Measurements from ENCODE around the gene SMYD2. TPM values are rescaled to one million over a fixed set of nuclear protein-coding genes. Genes with fewer than 3 reads are reported as not detected.

Gene SMYD2
- total and polyA plus RNA-seq, 2 experiments from 2014 or later, result 34.9 to 52.1 TPM

GRCh38 chr1:214364786-214365295 lies 83.9 kb downstream of the SMYD2 start:
- no peaks in the 10 kb centered on the region for H4K20me1 ChIP-seq (ENCODE audit: insufficient read depth)
- peak overlapping the region; percentile 18 for H3K4me2 ChIP-seq (ENCODE audit: unreplicated experiment)
- H3K79me2 ChIP-seq (ENCODE audit: insufficient read depth), result peaks cover 28% of the 10 kb centered on the region
- in situ Hi-C loops (cut with MboI), result no loop called here
- peaks cover 47% of the 10 kb centered on the region for H3K36me3 ChIP-seq (ENCODE audit: low read depth)
- TF ChIP-seq EZH2phosphoT487 (IDR thresholded peaks at IDR 0.05; ENCODE audit: insufficient read depth, low read depth), result no peak
- no peak for TF ChIP-seq EZH2 (IDR thresholded peaks at IDR 0.05; ENCODE audit: insufficient read depth, poor library complexity, severe bottlenecking)
- whole genome bisulfite sequencing, 2 experiments (ENCODE audit: low coverage in 1 of 2, low lambda C conversion rate in 2 of 2, missing lambda C conversion rate in 2 of 2), result 71 to 85% methylated on average over 4 of the region's 4 CpGs
- H3K4me3 ChIP-seq, result no peak overlapping the region
- no peaks in the 10 kb centered on the region for H3K9me3 ChIP-seq (ENCODE audit: low read depth)
- peak overlapping the region; percentile 50; the same call in 1 of the 2 replicates for H3K27ac ChIP-seq
- H3F3A ChIP-seq (ENCODE audit: insufficient read depth), result peaks cover 54% of the 10 kb centered on the region
- peaks cover 40% of the 10 kb centered on the region for H3K4me1 ChIP-seq (ENCODE audit: insufficient read depth)
- no peak overlapping the region for H3K9ac ChIP-seq
- H3K9me2 ChIP-seq (ENCODE audit: insufficient read depth), result no peaks in the 10 kb centered on the region
- H3K27me3 ChIP-seq (replicated peaks; ENCODE audit: insufficient read depth), result no peaks in the 10 kb centered on the region
- H2AFZ ChIP-seq, result no peak overlapping the region
- DNase-seq, result no peak

DNA sequence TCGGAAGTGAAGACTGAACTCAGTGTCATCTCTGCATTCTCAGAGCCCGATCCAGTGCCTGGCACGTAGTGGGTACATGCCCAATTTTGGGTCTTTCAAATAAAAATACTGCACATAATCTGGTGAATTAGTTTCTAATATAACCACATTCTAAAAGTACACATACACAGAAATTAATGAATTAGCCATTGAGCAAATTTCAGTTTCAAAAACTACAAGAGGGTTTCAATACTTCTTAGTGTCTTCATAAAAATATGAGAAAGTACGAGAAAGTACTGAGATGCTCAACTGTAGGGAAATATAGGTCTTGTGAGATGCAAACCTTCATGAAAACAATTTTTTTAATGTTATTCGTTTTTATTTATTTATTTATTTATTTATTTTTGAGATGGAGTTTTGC lies 86.9 kb downstream of the SMYD2 start:
- H3K9ac ChIP-seq, result no peak overlapping the region
- no peak overlapping the region for H2AFZ ChIP-seq
- peaks cover 27% of the 10 kb centered on the region for H3K4me1 ChIP-seq (ENCODE audit: insufficient read depth)
- H3K79me2 ChIP-seq (ENCODE audit: insufficient read depth), result peaks cover 17% of the 10 kb centered on the region
- peaks cover 41% of the 10 kb centered on the region for H3K36me3 ChIP-seq (ENCODE audit: low read depth)
- H3K9me3 ChIP-seq (ENCODE audit: low read depth), result no peaks in the 10 kb centered on the region
- no peak for TF ChIP-seq EZH2 (IDR thresholded peaks at IDR 0.05; ENCODE audit: insufficient read depth, poor library complexity, severe bottlenecking)
- no peak for TF ChIP-seq EZH2phosphoT487 (IDR thresholded peaks at IDR 0.05; ENCODE audit: insufficient read depth, low read depth)
- no peak overlapping the region for H3K27ac ChIP-seq
- no peak overlapping the region for H3K4me2 ChIP-seq (ENCODE audit: unreplicated experiment)
- 86 to 89% methylated on average over 5 of the region's 5 CpGs for WGBS, 2 experiments (ENCODE audit: low coverage in 1 of 2, low lambda C conversion rate in 2 of 2, missing lambda C conversion rate in 2 of 2)
- peaks cover 45% of the 10 kb centered on the region for H3F3A ChIP-seq (ENCODE audit: insufficient read depth)
- H3K4me3 ChIP-seq, result no peak overlapping the region
- no peaks in the 10 kb centered on the region for H3K27me3 ChIP-seq (replicated peaks; ENCODE audit: insufficient read depth)
- H3K9me2 ChIP-seq (ENCODE audit: insufficient read depth), result no peaks in the 10 kb centered on the region
- in situ Hi-C loops (cut with MboI), result no loop called here
- DNase-seq, result no peak
- no peaks in the 10 kb centered on the region for H4K20me1 ChIP-seq (ENCODE audit: insufficient read depth)

GRCh38 chr1:214369364-214369763 lies 88.4 kb downstream of the SMYD2 start:
- Histone ChIP-seq H3K79me2 (ENCODE audit: insufficient read depth) (peaks cover 28% of the 10 kb centered on the region), H3K27ac (no peak overlapping the region), H3K9me3 (ENCODE audit: low read depth) (no peaks in the 10 kb centered on the region), H3K27me3 (replicated peaks; ENCODE audit: insufficient read depth) (no peaks in the 10 kb centered on the region), H3K36me3 (ENCODE audit: low read depth) (peaks cover 50% of the 10 kb centered on the region), H2AFZ (no peak overlapping the region), H3K9ac (no peak overlapping the region), H4K20me1 (ENCODE audit: insufficient read depth) (no peaks in the 10 kb centered on the region), H3K4me3 (no peak overlapping the region), H3K9me2 (ENCODE audit: insufficient read depth) (no peaks in the 10 kb centered on the region), H3F3A (ENCODE audit: insufficient read depth) (peaks cover 30% of the 10 kb centered on the region), H3K4me2 (ENCODE audit: unreplicated experiment) (no peak overlapping the region), H3K4me1 (ENCODE audit: insufficient read depth) (peaks cover 12% of the 10 kb centered on the region; the same call in 1 of the 2 replicates)
- WGBS, 2 experiments (ENCODE audit: low coverage in 1 of 2, low lambda C conversion rate in 2 of 2, missing lambda C conversion rate in 2 of 2), result 94 to 96% methylated on average over 8 of the region's 8 CpGs
- DNase-seq, result no peak
- TF ChIP-seq EZH2phosphoT487 (IDR thresholded peaks at IDR 0.05; ENCODE audit: insufficient read depth, low read depth) (no peak), EZH2 (IDR thresholded peaks at IDR 0.05; ENCODE audit: insufficient read depth, poor library complexity, severe bottlenecking) (no peak)
- in situ Hi-C loops (cut with MboI), result no loop called here

GRCh38 chr1:214370615-214371014 lies 89.7 kb downstream of the SMYD2 start:
- TF ChIP-seq EZH2phosphoT487 (IDR thresholded peaks at IDR 0.05; ENCODE audit: insufficient read depth, low read depth) (no peak), EZH2 (IDR thresholded peaks at IDR 0.05; ENCODE audit: insufficient read depth, poor library complexity, severe bottlenecking) (no peak)
- peaks cover 56% of the 10 kb centered on the region for H3K36me3 ChIP-seq (ENCODE audit: low read depth)
- no peak overlapping the region for H2AFZ ChIP-seq
- H3F3A ChIP-seq (ENCODE audit: insufficient read depth), result peaks cover 24% of the 10 kb centered on the region
- no peak overlapping the region for H3K9ac ChIP-seq
- DNase-seq, result no peak
- no peaks in the 10 kb centered on the region for H3K4me1 ChIP-seq (ENCODE audit: insufficient read depth)
- H3K27ac ChIP-seq, result no peak overlapping the region
- peaks cover 26% of the 10 kb centered on the region for H3K79me2 ChIP-seq (ENCODE audit: insufficient read depth)
- no peaks in the 10 kb centered on the region for H3K9me2 ChIP-seq (ENCODE audit: insufficient read depth)
- H3K9me3 ChIP-seq (ENCODE audit: low read depth), result no peaks in the 10 kb centered on the region
- in situ Hi-C loops (cut with MboI), result no loop called here
- no peak overlapping the region for H3K4me2 ChIP-seq (ENCODE audit: unreplicated experiment)
- no peaks in the 10 kb centered on the region for H4K20me1 ChIP-seq (ENCODE audit: insufficient read depth)
- H3K27me3 ChIP-seq (replicated peaks; ENCODE audit: insufficient read depth), result no peaks in the 10 kb centered on the region
- H3K4me3 ChIP-seq, result no peak overlapping the region
- WGBS, 2 experiments (ENCODE audit: low coverage in 1 of 2, low lambda C conversion rate in 2 of 2, missing lambda C conversion rate in 2 of 2), result 97 to 99% methylated on average over 3 of the region's 3 CpGs

Measured in GM23248 (cell line).